Endothelial cell of umbilical vein (primary cell): ENCODE measurements around the gene ERG. TPM values are rescaled to one million over a fixed set of nuclear protein-coding genes. Genes with fewer than 3 reads are reported as not detected.

Experiments
- BruUV-seq: library from RNA; stranded (reverse); fragments of 400-500 nt; replicated peaks from 2 replicates; lab custom pipeline; 2021; lab: Mats Ljungman, UMichigan
- CTCF ChIA-PET: fragments of 300-600, 350-600 bp; sonication (Branson Sonifier 250); formaldehyde crosslinking; loops from one replicate; lab custom pipeline; 2021; ENCODE audit warnings: antibody characterized with exemption, inconsistent platforms; lab: Charles Lee
- POLR2A ChIA-PET: fragments of 300-600, 350-600 bp; sonication (Branson Sonifier 250); formaldehyde crosslinking; loops from one replicate; lab custom pipeline; 2021; ENCODE audit warnings: antibody characterized with exemption, inconsistent platforms; lab: Charles Lee
- DNase-seq: peaks from one replicate; pipeline ENCODE4 v3.0.0-alpha.2; 2011; ENCODE audit warnings: low read depth, low spot score
- FAIRE-seq: peaks from 2 replicates; lab custom pipeline; 2011; peaks lifted over from hg19 to GRCh38; lab: Jason Lieb, UNC
- H2AFZ ChIP-seq: 2 replicates; pipeline ENCODE4 v1.6.0; 2012; ENCODE audit warnings: low read depth, low read length, control low read depth, inconsistent platforms
- H3K27ac ChIP-seq: 2 replicates; pipeline ENCODE4 v1.5.1; 2011; ENCODE audit warnings: low read depth, mild to moderate bottlenecking, control low read depth, low read length, moderate library complexity; ENCODE audit not compliant: insufficient read depth
- H3K27me3 ChIP-seq, 2 experiments: 2 replicates each; pipeline versions ENCODE4 v1.6.0 to v1.6.1; 2011; ENCODE audit warnings: low read length in 2 of 2, mixed read lengths in 1 of 2; ENCODE audit not compliant: control insufficient read depth in 2 of 2, insufficient read depth in 2 of 2
- H3K36me3 ChIP-seq, 2 experiments: 2 replicates in 1 of 2; 3 replicates in 1 of 2; pipeline ENCODE4 v1.5.1; 2011; ENCODE audit warnings: low read length in 2 of 2, mild to moderate bottlenecking in 1 of 2, moderate library complexity in 1 of 2; ENCODE audit not compliant: control insufficient read depth in 2 of 2, insufficient read depth in 2 of 2; ENCODE audit errors: extremely low read depth in 1 of 2
- H3K4me1 ChIP-seq: 3 replicates; pipeline ENCODE4 v1.5.1; 2011; ENCODE audit warnings: mild to moderate bottlenecking, low read length; ENCODE audit not compliant: control insufficient read depth, insufficient read depth; ENCODE audit errors: extremely low read depth
- H3K4me2 ChIP-seq: 2 replicates; pipeline ENCODE4 v1.6.1; 2011; ENCODE audit warnings: low read length, control low read depth, mixed read lengths; ENCODE audit not compliant: insufficient read depth
- H3K4me3 ChIP-seq, 3 experiments: fragments of 200-600 bp in 1 of 3; sonication (generic), shearing (Covaris generic) in 1 of 3; replicated peaks in 1 of 3; 2 replicates each; pipeline ENCODE4 v1.5.1; 2011 to 2016; ENCODE audit warnings: control low read depth in 3 of 3, low read length in 3 of 3, mild to moderate bottlenecking in 2 of 3, inconsistent platforms in 1 of 3, low read depth in 1 of 3, moderate library complexity in 1 of 3; ENCODE audit not compliant: insufficient read depth in 1 of 3
- H3K79me2 ChIP-seq: 2 replicates; pipeline ENCODE4 v1.6.0; 2012; ENCODE audit warnings: low read length, inconsistent platforms; ENCODE audit not compliant: control insufficient read depth, insufficient read depth
- H3K9ac ChIP-seq: replicated peaks from 2 replicates; pipeline ENCODE3; 2011; ENCODE audit warnings: low read length, control low read depth; ENCODE audit not compliant: insufficient read depth; ENCODE audit errors: extremely low read depth
- H3K9me1 ChIP-seq: replicated peaks from 3 replicates; pipeline ENCODE4 v1.6.0; 2011; ENCODE audit warnings: mild to moderate bottlenecking, low read length; ENCODE audit not compliant: control insufficient read depth, insufficient read depth; ENCODE audit errors: extremely low read depth
- H3K9me3 ChIP-seq: replicated peaks from 2 replicates; pipeline ENCODE4 v1.5.1; 2012; ENCODE audit warnings: low read length, inconsistent platforms; ENCODE audit not compliant: control insufficient read depth, insufficient read depth
- H4K20me1 ChIP-seq: replicated peaks from 2 replicates; pipeline ENCODE3; 2011; ENCODE audit warnings: mild to moderate bottlenecking, low read length; ENCODE audit not compliant: control insufficient read depth, insufficient read depth; ENCODE audit errors: extremely low read depth
- CTCF ChIP-seq, 2 donors: IDR thresholded peaks; 1 replicate in 1 of 2; 2 replicates in 1 of 2; pipeline ENCODE4 v1.5.1; 2011; ENCODE audit warnings: low read length in 2 of 2, mild to moderate bottlenecking in 2 of 2, moderate library complexity in 2 of 2, control low read depth in 1 of 2, inconsistent platforms in 1 of 2, low read depth in 1 of 2; ENCODE audit not compliant: insufficient read depth in 1 of 2; ENCODE audit errors: extremely low read depth in 1 of 2
- EZH2 ChIP-seq: IDR thresholded peaks from 2 replicates; pipeline ENCODE4 v1.6.1; 2012; ENCODE audit warnings: borderline replicate concordance, low read depth, mild to moderate bottlenecking, moderate library complexity, low read length, inconsistent platforms; ENCODE audit not compliant: severe bottlenecking
- FOS ChIP-seq: IDR thresholded peaks from 2 replicates; pipeline ENCODE4 v1.6.1; 2011; ENCODE audit warnings: mild to moderate bottlenecking, low read length, moderate library complexity, borderline replicate concordance; ENCODE audit not compliant: insufficient read depth
- GATA2 ChIP-seq: IDR thresholded peaks from 2 replicates; pipeline ENCODE4 v1.7.0; 2011; ENCODE audit warnings: low read depth, mild to moderate bottlenecking, moderate library complexity, mixed read lengths, low read length; ENCODE audit not compliant: insufficient read length, insufficient read depth
- JUN ChIP-seq: IDR thresholded peaks from 2 replicates; pipeline ENCODE4 v1.6.1; 2011; ENCODE audit warnings: borderline replicate concordance, low read depth; ENCODE audit not compliant: insufficient read length, insufficient read depth
- MAX ChIP-seq: IDR thresholded peaks from 2 replicates; pipeline ENCODE4 v1.6.1; 2011; ENCODE audit not compliant: insufficient read depth, insufficient read length
- MYC ChIP-seq: IDR thresholded peaks from one replicate; pipeline ENCODE4 v1.6.1; 2011; ENCODE audit warnings: mild to moderate bottlenecking, low read depth, low read length
- POLR2A ChIP-seq: IDR thresholded peaks from 2 replicates; pipeline ENCODE4 v1.6.1; 2012; ENCODE audit warnings: low read depth, mild to moderate bottlenecking, control low read depth, low read length
- POLR2AphosphoS5 ChIP-seq: IDR thresholded peaks from 2 replicates; pipeline ENCODE4 v1.6.1; 2012; ENCODE audit warnings: low read depth, mild to moderate bottlenecking, control low read depth, low read length, moderate library complexity; ENCODE audit not compliant: insufficient read depth
- dilution Hi-C: fragments of 300-500 bp; cut with MboI; formaldehyde crosslinking; loops from one replicate; pipeline ENCODE4 v1.15.0; 2019; ENCODE audit warnings: low sequenced_read_pairs; ENCODE audit not compliant: extremely low pct_ligation_motif_present
- intact Hi-C: fragments of 100-400 bp; cut with micrococcal nuclease; formaldehyde crosslinking; loops from one replicate; pipeline ENCODE4 v1.10.0; 2022
- polyA plus RNA-seq, 4 experiments: library from polyadenylated mRNA; depleted of rRNA in 3 of 4; stranded (reverse) in 3 of 4; unstranded in 1 of 4; fragments of >200 nt; gene quantifications; 2 replicates each; pipeline versions ENCODE4 v1.2.1 to v1.2.3, GENCODE V29; 2011 to 2012; ENCODE audit warnings: missing spikeins in 1 of 4
- total RNA-seq: library from RNA; stranded (reverse); gene quantifications from 2 replicates; pipeline ENCODE4 v1.2.3, GENCODE V29; 2021

Gene ERG
- total and polyA plus RNA-seq, 2 donors (not counting 3 experiments of a cell fraction or from before 2014, with no cell fraction given): 173 to 210 TPM

- DNase-seq: no peak
- Histone ChIP-seq H3K9ac (no peak overlapping the region), H3K27me3 (peaks cover 0 to 2% of the 10 kb centered on the region in 2 experiments), H3K4me3 (no peak overlapping the region), H3K4me1 (no peaks in the 10 kb centered on the region), H3K9me1 (no peaks in the 10 kb centered on the region), H3K79me2 (no peaks in the 10 kb centered on the region), H4K20me1 (no peaks in the 10 kb centered on the region), H3K9me3 (no peaks in the 10 kb centered on the region), H2AFZ (no peak overlapping the region), H3K4me2 (no peak overlapping the region), H3K36me3 (no peaks in the 10 kb centered on the region), H3K27ac (no peak overlapping the region)
- dilution Hi-C loops (no loop called here), intact Hi-C loops (no loop called here)
- ChIA-PET CTCF (no interaction called here), POLR2A (no interaction called here)
- no peak for TF ChIP-seq EZH2
- TF ChIP-seq MAX: no peak
- TF ChIP-seq FOS: no peak
- no peak for TF ChIP-seq POLR2AphosphoS5
- TF ChIP-seq MYC: no peak
- no peak for TF ChIP-seq JUN
- no TSS peak for BruUV-seq
- FAIRE-seq: no peak
Measured at GRCh38 chr21:38544661-38545060, 46.4 kb upstream of the ERG start.

- no peak overlapping the region for H3K4me2 ChIP-seq
- H2AFZ ChIP-seq: no peak overlapping the region
- no peak for TF ChIP-seq MAX
- no peak for TF ChIP-seq MYC
- TF ChIP-seq GATA2: no peak
- TF ChIP-seq POLR2A: no peak
- TF ChIP-seq FOS: no peak
- no peak for TF ChIP-seq EZH2
- no peak for TF ChIP-seq POLR2AphosphoS5
- TF ChIP-seq JUN: no peak
- no peak for TF ChIP-seq CTCF (IDR thresholded peaks at IDR 0.05; ENCODE audit: extremely low read depth in 1 of 2, insufficient read depth in 1 of 2, low read depth in 1 of 2, low read length in 2 of 2)
- FAIRE-seq (no peak), DNase-seq (no peak)
- H3K4me1 ChIP-seq: no peaks in the 10 kb centered on the region
- no peaks in the 10 kb centered on the region for H4K20me1 ChIP-seq
- no peak overlapping the region for H3K27ac ChIP-seq
- no peaks in the 10 kb centered on the region for H3K9me1 ChIP-seq
- ChIA-PET POLR2A (no interaction called here), CTCF (interaction anchor here (0.9 to 1.2 kb wide), 2 partner anchors 9 to 347 kb away, joined by 3 read pairs; no protein-coding TSS in a partner anchor)
- no peaks in the 10 kb centered on the region for H3K9me3 ChIP-seq
- intact Hi-C loops: no loop called here
- H3K9ac ChIP-seq: no peak overlapping the region
- dilution Hi-C loops: no loop called here
- no TSS peak for BruUV-seq
- H3K4me3 ChIP-seq: no peak overlapping the region
- H3K27me3 ChIP-seq: peaks cover 0 to 8% of the 10 kb centered on the region in 2 experiments
- no peaks in the 10 kb centered on the region for H3K36me3 ChIP-seq
- H3K79me2 ChIP-seq: no peaks in the 10 kb centered on the region
Measured at GRCh38 chr21:38542263-38542662, 44.0 kb upstream of the ERG start.
